ENCODE measurements around the gene PUS7L.

PUS7L gene, protein sequence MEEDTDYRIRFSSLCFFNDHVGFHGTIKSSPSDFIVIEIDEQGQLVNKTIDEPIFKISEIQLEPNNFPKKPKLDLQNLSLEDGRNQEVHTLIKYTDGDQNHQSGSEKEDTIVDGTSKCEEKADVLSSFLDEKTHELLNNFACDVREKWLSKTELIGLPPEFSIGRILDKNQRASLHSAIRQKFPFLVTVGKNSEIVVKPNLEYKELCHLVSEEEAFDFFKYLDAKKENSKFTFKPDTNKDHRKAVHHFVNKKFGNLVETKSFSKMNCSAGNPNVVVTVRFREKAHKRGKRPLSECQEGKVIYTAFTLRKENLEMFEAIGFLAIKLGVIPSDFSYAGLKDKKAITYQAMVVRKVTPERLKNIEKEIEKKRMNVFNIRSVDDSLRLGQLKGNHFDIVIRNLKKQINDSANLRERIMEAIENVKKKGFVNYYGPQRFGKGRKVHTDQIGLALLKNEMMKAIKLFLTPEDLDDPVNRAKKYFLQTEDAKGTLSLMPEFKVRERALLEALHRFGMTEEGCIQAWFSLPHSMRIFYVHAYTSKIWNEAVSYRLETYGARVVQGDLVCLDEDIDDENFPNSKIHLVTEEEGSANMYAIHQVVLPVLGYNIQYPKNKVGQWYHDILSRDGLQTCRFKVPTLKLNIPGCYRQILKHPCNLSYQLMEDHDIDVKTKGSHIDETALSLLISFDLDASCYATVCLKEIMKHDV

DNA sequence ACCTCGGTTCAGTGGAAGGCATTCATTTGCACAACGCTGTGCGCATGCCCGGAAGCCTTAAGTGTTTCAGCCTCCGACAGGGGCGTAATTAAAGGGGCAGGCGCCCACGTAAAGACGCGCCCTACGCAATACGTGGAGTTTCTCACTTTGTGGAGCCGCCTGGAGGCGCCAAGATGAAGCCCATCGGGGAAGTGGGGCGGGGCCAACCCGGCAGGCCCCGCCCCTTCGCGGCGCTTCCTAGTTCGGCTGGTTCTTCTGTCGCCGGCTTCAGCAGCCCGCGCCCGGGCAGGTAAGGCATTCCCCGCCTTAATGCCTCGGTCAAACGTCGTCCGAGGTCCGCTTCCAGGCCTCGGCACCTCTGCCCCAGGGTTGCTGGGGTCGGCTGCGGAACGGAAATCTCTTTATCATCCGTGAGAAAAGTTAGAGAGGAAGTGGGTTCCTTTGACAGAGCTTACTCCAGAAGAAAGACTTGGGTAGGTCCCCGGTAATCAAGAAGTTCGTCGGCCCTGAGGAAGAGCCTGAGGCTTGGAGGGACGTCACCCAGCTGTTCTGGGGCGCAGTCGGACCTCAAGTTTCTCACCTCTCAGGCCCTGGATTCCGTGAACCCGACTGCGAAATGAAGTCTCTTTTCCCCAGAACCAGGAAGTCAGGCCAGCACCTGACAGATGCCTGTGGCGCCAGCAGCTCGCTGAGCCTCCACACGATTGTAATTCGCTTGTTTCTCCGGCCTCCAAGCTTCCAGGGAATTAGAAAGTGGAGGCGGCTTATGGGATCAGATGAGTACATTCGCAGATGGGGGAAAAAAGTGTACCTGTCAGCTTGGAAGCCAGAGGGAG, at the start of gene PUS7L, which contains the start of gene IRAK4:
TSS of gene PUS7L (minus strand) at position 63 of the 836 bp plus-strand sequence. CDS start 3,545 bp downstream, outside the sequence.
TSS of gene IRAK4 (plus strand) at position 224 of the 836 bp plus-strand sequence. CDS start 9,161 bp downstream, outside the sequence.
- peaks cover 85% of the 10 kb centered on the region for H3K4me1 Mint-ChIP-seq
- H3K36me3 Mint-ChIP-seq, result peaks cover 26% of the 10 kb centered on the region
- H3K27ac Mint-ChIP-seq, result peak within 1 kb of the TSS; percentile 98
- peak within 1 kb of the TSS; percentile 83 for H3K4me3 Mint-ChIP-seq
- no peaks in the 10 kb centered on the region for H3K27me3 Mint-ChIP-seq
- peaks cover 7% of the 10 kb centered on the region for H3K9me3 Mint-ChIP-seq

DNA sequence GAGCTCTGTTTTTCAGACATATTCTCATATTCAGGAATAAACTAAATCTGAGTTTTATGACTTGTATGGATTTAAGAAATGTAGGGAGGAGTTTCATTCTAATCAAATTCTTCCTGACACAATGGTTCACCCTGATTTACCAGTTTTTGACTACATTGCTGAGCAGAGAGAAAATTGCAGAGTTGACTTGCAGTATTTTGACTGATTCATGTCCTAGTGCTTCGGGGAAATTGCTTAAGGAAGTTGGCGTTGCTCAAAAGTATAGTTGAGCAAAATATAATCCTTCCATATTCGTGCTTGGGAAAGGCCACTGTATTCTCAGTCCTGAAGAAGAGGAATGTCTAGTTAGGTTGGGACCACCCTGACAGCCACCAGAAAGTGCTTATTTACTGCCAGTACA, 48.8 kb upstream of the PUS7L start:
- H3K4me1 Mint-ChIP-seq, result peaks cover 72% of the 10 kb centered on the region
- peaks cover 4% of the 10 kb centered on the region for H3K36me3 Mint-ChIP-seq
- H3K4me3 Mint-ChIP-seq, result peak overlapping the region; percentile 95
- H3K9me3 Mint-ChIP-seq, result no peaks in the 10 kb centered on the region
- peak overlapping the region; percentile 100 for H3K27ac Mint-ChIP-seq
- H3K27me3 Mint-ChIP-seq, result no peaks in the 10 kb centered on the region

DNA sequence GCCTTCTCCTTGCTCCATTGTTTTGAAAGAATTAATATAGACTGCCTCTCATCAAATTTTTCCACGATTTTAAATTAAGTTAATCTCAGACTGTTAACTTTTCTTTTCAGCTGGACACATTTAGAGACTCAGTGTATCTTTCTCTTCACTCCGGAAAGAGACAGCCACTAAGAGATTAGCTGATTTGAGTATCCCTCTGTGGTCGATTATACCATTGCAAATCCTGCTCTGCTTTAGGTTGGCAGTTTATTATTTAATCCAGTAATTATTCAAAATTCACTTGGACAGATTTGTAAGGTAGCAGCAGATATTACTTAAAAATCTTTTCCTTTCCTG, 48.1 kb upstream of the PUS7L start:
- Mint-ChIP-seq H3K9me3 (no peaks in the 10 kb centered on the region), H3K27me3 (no peaks in the 10 kb centered on the region), H3K4me3 (peak overlapping the region; percentile 95), H3K27ac (peak overlapping the region; percentile 100), H3K36me3 (peaks cover 4% of the 10 kb centered on the region), H3K4me1 (peaks cover 70% of the 10 kb centered on the region)

DNA sequence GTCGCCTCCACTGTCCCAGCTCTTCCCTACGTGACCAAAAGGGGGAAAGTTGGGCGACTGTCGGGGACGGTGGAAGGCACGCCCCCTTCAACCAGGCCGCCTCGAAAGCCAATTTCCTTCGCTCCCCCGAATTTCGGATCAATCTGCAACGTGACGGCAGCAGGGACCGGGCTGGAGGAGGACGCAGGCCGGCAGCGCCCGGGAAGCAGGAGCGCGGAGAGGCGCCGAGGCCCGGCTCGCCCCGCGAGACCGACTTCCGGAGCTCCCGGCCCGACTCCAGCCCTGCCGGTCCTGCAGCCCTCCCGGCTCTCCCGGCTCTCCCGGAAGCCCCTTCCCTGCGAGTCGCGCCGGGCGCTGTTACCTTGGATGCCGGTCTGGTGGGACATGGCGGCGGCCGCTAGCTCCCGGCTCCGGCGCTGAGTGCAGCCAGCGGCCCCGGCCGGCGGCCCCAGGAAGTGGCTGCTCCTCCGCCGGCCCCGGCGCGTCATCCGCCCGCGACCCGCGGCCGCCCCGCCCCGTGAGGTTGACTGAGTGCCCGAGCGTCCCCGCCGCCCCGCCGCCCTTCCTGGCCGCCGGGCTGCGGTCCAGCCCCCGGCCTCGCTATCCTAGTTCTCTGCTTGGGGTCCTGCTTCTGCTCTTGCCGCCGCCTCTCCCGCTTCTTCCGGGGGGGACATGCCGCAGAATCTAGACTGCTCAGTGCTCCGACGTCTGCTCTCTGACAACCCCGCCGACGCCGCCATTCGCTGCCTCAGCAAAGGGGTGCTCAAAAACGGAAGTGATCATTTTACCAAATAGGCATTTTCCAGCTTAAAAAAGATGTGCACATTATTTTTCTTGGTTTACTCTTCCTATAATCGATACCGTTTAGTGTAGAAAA, 47.5 kb upstream of the PUS7L start, which contains the start of gene TWF1:
TSS of gene TWF1 (minus strand) at position 458 of the 877 bp plus-strand sequence. CDS start at position 386, 72 bp downstream.
- peak within 1 kb of the TSS; percentile 100 for H3K27ac Mint-ChIP-seq
- peak within 1 kb of the TSS; percentile 95 for H3K4me3 Mint-ChIP-seq
- no peaks in the 10 kb centered on the region for H3K27me3 Mint-ChIP-seq
- H3K36me3 Mint-ChIP-seq, result peaks cover 4% of the 10 kb centered on the region
- peaks cover 65% of the 10 kb centered on the region for H3K4me1 Mint-ChIP-seq
- H3K9me3 Mint-ChIP-seq, result no peaks in the 10 kb centered on the region

DNA sequence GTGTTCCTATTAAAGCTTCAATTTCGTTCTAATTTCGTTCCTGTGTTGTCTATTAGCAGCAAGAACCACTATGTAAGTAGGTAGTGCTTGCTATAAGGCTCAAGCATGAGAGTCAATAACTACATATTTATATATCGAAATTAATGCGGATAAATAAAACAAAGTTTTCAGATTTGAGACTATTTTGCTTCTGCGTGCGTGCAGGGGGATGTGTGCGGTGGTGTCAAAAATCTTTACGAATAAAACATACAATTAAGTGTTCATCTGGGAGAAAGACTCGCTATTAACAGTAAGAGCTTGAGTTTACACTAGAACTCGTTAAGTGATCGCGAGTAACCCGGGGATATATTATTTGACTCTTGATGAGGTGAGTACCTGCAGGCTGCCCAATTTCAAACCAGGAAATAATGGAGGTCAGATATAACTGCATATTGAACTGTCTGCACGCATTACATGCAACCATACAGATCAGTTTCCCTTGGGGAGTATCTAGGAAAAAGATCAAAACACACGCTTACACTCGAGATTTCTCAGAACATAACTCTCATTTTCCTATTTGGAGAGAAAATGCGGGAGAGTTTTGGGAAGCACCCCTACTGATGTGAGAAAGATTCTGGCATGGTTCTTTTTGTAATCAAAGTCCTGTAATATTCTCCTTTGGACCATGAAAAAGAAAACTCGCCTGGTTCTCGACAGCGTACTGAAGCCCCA, 46.7 kb upstream of the PUS7L start:
- H3K27me3 Mint-ChIP-seq, result no peaks in the 10 kb centered on the region
- peak overlapping the region; percentile 93 for H3K27ac Mint-ChIP-seq
- H3K9me3 Mint-ChIP-seq, result no peaks in the 10 kb centered on the region
- H3K4me1 Mint-ChIP-seq, result peaks cover 57% of the 10 kb centered on the region
- H3K36me3 Mint-ChIP-seq, result peaks cover 5% of the 10 kb centered on the region
- peak overlapping the region; percentile 95 for H3K4me3 Mint-ChIP-seq

DNA sequence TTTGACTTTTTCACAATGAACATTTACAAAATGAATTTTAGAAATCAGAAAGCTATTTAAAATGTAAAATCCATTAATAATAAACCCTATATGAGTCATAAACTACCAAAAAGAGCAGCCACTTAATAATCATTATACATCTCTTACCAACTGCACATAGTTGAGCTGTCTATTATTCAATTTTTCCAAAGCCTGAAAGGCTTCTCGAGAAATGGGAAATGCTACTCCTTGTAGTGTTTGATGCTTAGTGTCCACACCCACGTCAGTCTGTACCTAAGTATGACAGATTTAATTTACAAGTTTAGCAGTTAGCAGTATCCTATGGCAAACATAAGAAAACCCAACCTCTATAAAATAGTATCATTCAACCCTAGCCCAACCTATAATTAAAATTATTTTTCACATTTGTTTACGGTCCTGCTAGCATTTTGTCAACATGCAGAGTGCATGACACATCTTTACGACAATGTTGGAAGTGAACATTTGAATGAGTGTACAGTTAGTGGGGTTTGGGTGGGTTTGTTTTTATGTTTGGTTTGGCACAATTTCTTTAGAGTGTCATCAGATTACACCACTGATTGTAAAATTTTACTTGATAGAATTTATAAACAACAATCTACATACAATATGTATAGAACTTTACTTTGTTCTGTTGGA, 39.1 kb upstream of the PUS7L start:
- Mint-ChIP-seq H3K4me3 (no peak overlapping the region), H3K27me3 (no peaks in the 10 kb centered on the region), H3K27ac (no peak overlapping the region), H3K36me3 (peaks cover 8% of the 10 kb centered on the region), H3K4me1 (peaks cover 9% of the 10 kb centered on the region), H3K9me3 (no peaks in the 10 kb centered on the region)

DNA sequence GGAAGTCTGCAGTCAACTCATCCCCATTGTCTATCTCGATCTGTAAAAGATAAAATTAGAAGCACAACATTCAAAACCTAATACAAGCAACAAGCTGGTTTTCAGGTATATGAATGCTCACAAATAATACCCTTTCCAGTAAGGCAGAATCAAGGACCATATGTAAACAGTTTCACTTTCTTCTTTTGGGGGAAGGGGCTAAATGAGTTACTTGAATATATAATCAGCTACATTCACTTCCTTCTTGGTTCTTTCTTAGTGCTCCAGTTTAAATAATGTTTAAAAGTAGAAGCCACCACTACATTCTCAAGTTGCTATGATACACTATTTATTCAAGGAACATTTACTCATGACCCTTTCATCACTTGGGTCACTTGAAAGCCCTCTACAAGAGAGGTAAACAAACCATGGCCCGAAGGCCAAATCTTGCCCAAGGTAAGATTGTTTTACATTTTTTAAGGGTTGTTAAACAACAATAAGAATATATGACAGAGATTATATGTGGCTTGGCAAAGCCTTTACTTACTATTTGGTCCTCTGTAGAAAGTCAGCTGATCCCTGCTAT, 37.2 kb upstream of the PUS7L start:
- no peaks in the 10 kb centered on the region for H3K9me3 Mint-ChIP-seq
- no peak overlapping the region for H3K27ac Mint-ChIP-seq

DNA sequence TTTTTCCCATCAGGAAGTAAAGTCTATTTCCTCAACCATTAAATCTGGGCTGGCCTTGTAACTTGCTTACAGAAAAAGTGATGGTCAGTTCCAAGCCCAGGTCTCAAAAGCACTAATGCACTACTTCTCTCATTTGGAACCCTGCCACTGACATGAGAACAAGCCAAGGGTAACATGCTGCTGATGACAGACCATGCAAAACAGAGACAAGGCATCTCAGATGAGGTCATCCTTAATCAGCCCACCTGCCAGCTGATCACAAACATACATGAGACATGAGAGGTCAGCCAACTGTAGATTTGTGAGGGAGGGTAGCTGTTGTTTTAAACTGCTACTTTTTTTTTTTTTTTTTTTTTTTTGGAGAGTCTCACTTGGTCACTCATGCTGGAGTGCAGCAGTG, 31.4 kb upstream of the PUS7L start:
- Mint-ChIP-seq H3K36me3 (no peaks in the 10 kb centered on the region), H3K4me3 (no peak overlapping the region), H3K27me3 (no peaks in the 10 kb centered on the region), H3K4me1 (no peaks in the 10 kb centered on the region), H3K9me3 (no peaks in the 10 kb centered on the region), H3K27ac (no peak overlapping the region)

More for the DNA sequence above, 37.2 kb upstream of the PUS7L start:
- Mint-ChIP-seq H3K36me3 (peaks cover 8% of the 10 kb centered on the region), H3K27me3 (no peaks in the 10 kb centered on the region), H3K4me3 (no peak overlapping the region), H3K4me1 (peaks cover 4% of the 10 kb centered on the region)

DNA sequence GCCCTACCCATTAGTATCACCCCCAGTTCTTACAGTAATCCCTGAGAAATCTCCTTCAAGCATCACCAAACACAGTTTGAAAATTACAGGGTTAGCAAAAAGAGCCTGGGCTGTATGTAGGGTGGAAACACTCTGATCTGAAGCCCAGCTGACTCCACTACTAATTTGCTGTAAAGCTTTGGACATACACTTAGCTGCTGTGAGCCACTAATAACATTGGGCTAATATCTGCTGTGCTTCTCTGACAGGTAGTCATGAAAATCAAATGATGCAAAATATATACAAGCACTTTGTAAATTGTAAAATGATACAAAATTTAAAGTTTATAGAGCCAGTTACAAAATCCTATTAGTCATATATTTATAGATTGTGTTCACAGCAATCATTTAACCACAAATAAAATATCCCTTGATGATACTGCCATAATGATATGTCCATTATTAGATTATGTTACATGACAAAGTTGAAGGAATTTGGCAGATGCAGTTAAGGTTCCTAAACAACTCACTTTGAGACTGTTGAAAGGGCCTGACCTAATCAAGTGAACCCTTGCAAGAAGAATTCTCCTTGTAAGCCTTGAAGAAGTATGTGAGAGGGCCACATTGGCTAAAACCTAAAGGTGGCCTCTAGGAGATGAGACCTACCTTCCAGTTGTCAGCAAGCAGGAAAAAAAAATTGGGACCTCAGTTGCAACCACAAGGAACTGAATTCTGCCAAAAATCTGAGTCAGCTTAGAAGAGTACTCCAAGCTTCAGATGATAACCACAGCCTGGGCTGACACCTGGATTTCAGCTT, 28.5 kb upstream of the PUS7L start:
- H3K4me1 Mint-ChIP-seq, result no peaks in the 10 kb centered on the region
- H3K9me3 Mint-ChIP-seq, result no peaks in the 10 kb centered on the region
- no peak overlapping the region for H3K27ac Mint-ChIP-seq
- no peaks in the 10 kb centered on the region for H3K27me3 Mint-ChIP-seq
- H3K36me3 Mint-ChIP-seq, result peaks cover 5% of the 10 kb centered on the region
- no peak overlapping the region for H3K4me3 Mint-ChIP-seq

DNA sequence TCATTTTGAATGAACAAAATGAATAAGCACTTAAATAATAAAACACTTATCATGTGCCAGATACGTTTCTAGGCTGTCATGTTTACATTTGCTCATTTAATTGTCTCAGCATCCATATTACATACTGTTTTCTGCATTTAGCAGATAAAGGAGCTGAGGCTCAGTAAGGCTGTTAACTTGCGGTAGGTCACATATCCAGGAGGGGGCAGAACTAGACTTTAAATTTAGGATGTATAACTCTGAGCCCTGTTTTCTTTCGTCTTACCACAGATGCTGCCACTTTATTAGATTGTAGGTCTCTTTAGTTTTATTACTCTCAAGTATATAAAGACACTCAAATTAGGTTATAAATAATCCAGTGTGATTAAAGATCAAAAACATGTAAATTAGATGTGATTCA, 17.9 kb upstream of the PUS7L start:
- peaks cover 9% of the 10 kb centered on the region for H3K36me3 Mint-ChIP-seq
- no peaks in the 10 kb centered on the region for H3K9me3 Mint-ChIP-seq
- peaks cover 6% of the 10 kb centered on the region for H3K4me1 Mint-ChIP-seq
- no peak overlapping the region for H3K27ac Mint-ChIP-seq
- no peak overlapping the region for H3K4me3 Mint-ChIP-seq
- H3K27me3 Mint-ChIP-seq, result no peaks in the 10 kb centered on the region

DNA sequence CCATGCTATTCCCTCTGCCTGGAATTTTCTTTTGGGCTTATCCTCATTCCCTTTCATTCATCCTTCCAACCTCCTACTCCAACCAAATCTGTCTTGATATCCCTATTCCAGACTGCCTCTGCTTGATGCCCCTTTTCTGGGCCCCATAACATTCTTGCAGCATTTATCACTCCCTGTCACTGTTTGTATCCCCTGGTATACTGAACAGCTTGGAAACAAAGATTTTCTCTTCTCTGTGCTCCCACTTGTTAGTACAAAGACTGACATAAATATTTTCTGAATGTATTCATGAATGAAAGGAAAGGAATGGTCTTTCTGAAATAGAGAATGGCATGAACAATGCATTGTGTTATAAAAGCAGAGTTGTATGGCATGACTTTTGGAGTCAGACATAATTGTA, 7.7 kb upstream of the PUS7L start:
- Mint-ChIP-seq H3K4me3 (no peak overlapping the region), H3K9me3 (no peaks in the 10 kb centered on the region), H3K4me1 (peaks cover 35% of the 10 kb centered on the region), H3K27ac (no peak overlapping the region), H3K36me3 (peaks cover 16% of the 10 kb centered on the region), H3K27me3 (no peaks in the 10 kb centered on the region)

DNA sequence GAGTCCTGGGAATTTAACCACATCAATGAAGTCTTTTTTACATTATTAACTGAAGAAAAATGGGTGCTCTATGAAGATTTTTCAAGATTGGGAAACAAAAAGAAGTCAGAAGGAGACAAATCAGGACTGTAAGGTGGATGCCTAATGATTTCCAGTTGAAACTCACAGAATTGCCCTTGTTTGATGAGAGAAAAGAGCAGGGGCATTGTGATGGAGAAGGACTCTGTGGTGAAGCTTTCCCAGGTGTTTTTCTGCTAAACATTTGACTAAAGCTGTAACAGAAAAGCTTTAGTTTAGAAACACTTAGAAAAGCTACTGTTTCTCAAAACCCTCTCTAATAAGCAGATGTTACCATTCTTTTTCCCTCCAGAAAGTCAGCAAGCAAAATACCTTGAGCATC, 5.9 kb upstream of the PUS7L start:
- no peaks in the 10 kb centered on the region for H3K9me3 Mint-ChIP-seq

DNA sequence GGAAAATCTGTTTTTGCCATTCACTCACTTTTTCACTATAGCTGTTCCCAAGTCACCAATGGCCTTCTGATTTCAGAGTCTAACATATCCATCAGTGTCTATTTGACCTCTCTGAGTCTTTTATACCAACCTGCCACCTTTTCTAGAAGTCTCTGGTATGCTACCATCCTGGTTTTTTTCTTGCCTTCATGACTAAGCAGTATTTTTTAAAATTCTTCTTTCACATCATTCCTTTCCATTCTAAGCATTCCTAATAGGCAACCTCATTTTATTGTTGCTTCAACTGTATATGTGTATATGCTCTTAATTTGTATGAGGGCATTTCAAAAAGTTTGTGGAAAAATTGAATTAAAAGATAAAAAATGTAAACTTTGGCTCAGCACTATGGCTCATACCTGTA, 5.2 kb upstream of the PUS7L start:
- Mint-ChIP-seq H3K4me1 (peaks cover 43% of the 10 kb centered on the region), H3K4me3 (peak overlapping the region; percentile 46), H3K9me3 (no peaks in the 10 kb centered on the region), H3K27ac (peak overlapping the region; percentile 78), H3K36me3 (peaks cover 9% of the 10 kb centered on the region), H3K27me3 (no peaks in the 10 kb centered on the region)

More for the DNA sequence above, 5.9 kb upstream of the PUS7L start:
- Mint-ChIP-seq H3K4me3 (no peak overlapping the region), H3K4me1 (peaks cover 39% of the 10 kb centered on the region), H3K36me3 (peaks cover 10% of the 10 kb centered on the region), H3K27me3 (no peaks in the 10 kb centered on the region), H3K27ac (no peak overlapping the region)
